WTC11 (cell line): Measurements from ENCODE around the gene SH3BGRL3. TPM values are rescaled to one million over a fixed set of nuclear protein-coding genes. Genes with fewer than 3 reads are reported as not detected.

Source experiments
- ATAC-seq: fragments of 200-7000 bp; cut with Tn5 transposase; 2 replicates; pipeline ENCODE4 v1.10.0; 2021; ENCODE audit warnings: mild to moderate bottlenecking, moderate library complexity
- CTCF ChIA-PET: fragments of 300-600 bp; sonication (Branson Sonifier 250); formaldehyde crosslinking; loops from one replicate; lab custom pipeline; 2021; ENCODE audit warnings: antibody characterized with exemption; lab: Charles Lee
- POLR2A ChIA-PET: fragments of 350-600 bp; sonication (Branson Sonifier 250); formaldehyde crosslinking; loops from one replicate; lab custom pipeline; 2021; ENCODE audit warnings: antibody characterized with exemption; lab: Charles Lee
- DNase-seq: peaks from one replicate; pipeline ENCODE4 v3.0.0; 2021; ENCODE audit warnings: low spot score
- H3K27ac Mint-ChIP-seq: 2 replicates; pipeline ENCODE4 v1.8.0; 2021; ENCODE audit warnings: mixed read lengths
- H3K27me3 Mint-ChIP-seq: 2 replicates; pipeline ENCODE4 v1.8.0; 2021; ENCODE audit warnings: low read depth, mild to moderate bottlenecking, moderate library complexity, mixed read lengths
- H3K36me3 Mint-ChIP-seq: 2 replicates; pipeline ENCODE4 v1.8.0; 2021; ENCODE audit warnings: mixed read lengths
- H3K4me1 Mint-ChIP-seq: 2 replicates; pipeline ENCODE4 v1.8.0; 2022; ENCODE audit warnings: mixed read lengths
- H3K4me3 Mint-ChIP-seq: 2 replicates; pipeline ENCODE4 v1.8.0; 2021; ENCODE audit warnings: mild to moderate bottlenecking, moderate library complexity, mixed read lengths
- H3K9me3 Mint-ChIP-seq: 2 replicates; pipeline ENCODE4 v1.8.0; 2021; ENCODE audit warnings: mixed read lengths
- ARID4B ChIP-seq: sonication (generic); formaldehyde crosslinking; IDR thresholded peaks from 2 replicates; pipeline ENCODE4 v1.8.0; 2023; ENCODE audit warnings: missing genetic modification reagents, mild to moderate bottlenecking, borderline replicate concordance
- ATF1 ChIP-seq: sonication (generic); formaldehyde crosslinking; IDR thresholded peaks from 2 replicates; pipeline ENCODE4 v1.8.1; 2023; ENCODE audit warnings: mild to moderate bottlenecking, moderate library complexity, missing genetic modification reagents
- ATF3 ChIP-seq: sonication (generic); formaldehyde crosslinking; conservative IDR thresholded peaks from 2 replicates; pipeline ENCODE4 v1.8.1; 2022; ENCODE audit warnings: mild to moderate bottlenecking, missing genetic modification reagents
- ATF6 ChIP-seq: sonication (generic); formaldehyde crosslinking; IDR thresholded peaks from 2 replicates; pipeline ENCODE4 v1.8.1; 2023; ENCODE audit warnings: mild to moderate bottlenecking, missing genetic modification reagents
- CREB1 ChIP-seq: sonication (generic); formaldehyde crosslinking; IDR thresholded peaks from 2 replicates; pipeline ENCODE4 v1.8.0; 2023; ENCODE audit warnings: mild to moderate bottlenecking, missing genetic modification reagents
- CTCF ChIP-seq: fragments of 200-600 bp; IDR thresholded peaks from 2 replicates; pipeline ENCODE4 v1.8.0; 2022; ENCODE audit warnings: antibody characterized with exemption
- E2F5 ChIP-seq: sonication (generic); formaldehyde crosslinking; IDR thresholded peaks from 2 replicates; pipeline ENCODE4 v1.8.1; 2022; ENCODE audit warnings: mild to moderate bottlenecking, moderate library complexity, missing genetic modification reagents
- ELF4 ChIP-seq: sonication (generic); formaldehyde crosslinking; IDR thresholded peaks from 2 replicates; pipeline ENCODE4 v1.8.1; 2022; ENCODE audit warnings: low read depth, mild to moderate bottlenecking, moderate library complexity, missing genetic modification reagents
- FOXK1 ChIP-seq: sonication (generic); formaldehyde crosslinking; IDR thresholded peaks from 2 replicates; pipeline ENCODE4 v1.8.0; 2022; ENCODE audit warnings: mild to moderate bottlenecking, moderate library complexity, missing genetic modification reagents
- GABPB1 ChIP-seq: sonication (generic); formaldehyde crosslinking; IDR thresholded peaks from 2 replicates; pipeline ENCODE4 v1.8.1; 2023; ENCODE audit warnings: mild to moderate bottlenecking, missing genetic modification reagents
- GTF2I ChIP-seq: fragments of 250-450 bp; sonication (Bioruptor Pico); conservative IDR thresholded peaks from 2 replicates; pipeline ENCODE4 v1.4.0; 2021; ENCODE audit warnings: mild to moderate bottlenecking
- HMGXB4 ChIP-seq: sonication (generic); formaldehyde crosslinking; IDR thresholded peaks from 2 replicates; pipeline ENCODE4 v1.8.1; 2023; ENCODE audit warnings: mild to moderate bottlenecking, moderate library complexity, missing genetic modification reagents
- JAZF1 ChIP-seq: fragments of 250-450 bp; sonication (Bioruptor Pico); IDR thresholded peaks from 2 replicates; pipeline ENCODE4 v1.9.0; 2021; ENCODE audit warnings: moderate library complexity, mild to moderate bottlenecking, inconsistent platforms
- MAX ChIP-seq: sonication (generic); formaldehyde crosslinking; IDR thresholded peaks from 2 replicates; pipeline ENCODE4 v1.8.0; 2022; ENCODE audit warnings: mild to moderate bottlenecking, missing genetic modification reagents
- MYBL2 ChIP-seq: sonication (generic); formaldehyde crosslinking; IDR thresholded peaks from 2 replicates; pipeline ENCODE4 v1.8.1; 2023; ENCODE audit warnings: mild to moderate bottlenecking, moderate library complexity, missing genetic modification reagents
- NFE2L1 ChIP-seq: sonication (generic); formaldehyde crosslinking; IDR thresholded peaks from 2 replicates; pipeline ENCODE4 v1.8.1; 2023; ENCODE audit warnings: missing genetic modification reagents
- NR2C2 ChIP-seq: sonication (generic); formaldehyde crosslinking; IDR thresholded peaks from 2 replicates; pipeline ENCODE4 v1.8.0; 2022; ENCODE audit warnings: mild to moderate bottlenecking, missing genetic modification reagents
- NR3C1 ChIP-seq: sonication (generic); formaldehyde crosslinking; conservative IDR thresholded peaks from 2 replicates; pipeline ENCODE4 v1.8.1; 2023; ENCODE audit warnings: low read depth, mild to moderate bottlenecking, missing genetic modification reagents
- RELA ChIP-seq: sonication (generic); formaldehyde crosslinking; IDR thresholded peaks from 2 replicates; pipeline ENCODE4 v1.8.1; 2022; ENCODE audit warnings: missing genetic modification reagents, mild to moderate bottlenecking, borderline replicate concordance
- SOX15 ChIP-seq: fragments of 250-450 bp; sonication (Bioruptor Pico); IDR thresholded peaks from 2 replicates; pipeline ENCODE4 v1.9.0; 2021; ENCODE audit warnings: mild to moderate bottlenecking
- ZMAT4 ChIP-seq: fragments of 250-450 bp; sonication (Bioruptor Pico); IDR thresholded peaks from 2 replicates; pipeline ENCODE4 v1.9.0; 2021; ENCODE audit warnings: mild to moderate bottlenecking
- ZNF138 ChIP-seq: sonication (generic); formaldehyde crosslinking; conservative IDR thresholded peaks from 2 replicates; pipeline ENCODE4 v1.8.1; 2022; ENCODE audit warnings: mild to moderate bottlenecking, moderate library complexity, missing genetic modification reagents
- ZNF423 ChIP-seq: fragments of 250-450 bp; sonication (Bioruptor Pico); IDR thresholded peaks from 2 replicates; pipeline ENCODE4 v2.1.2; 2022; ENCODE audit warnings: mild to moderate bottlenecking, moderate library complexity
- total RNA-seq: library from RNA; stranded (reverse); gene quantifications from 3 replicates; pipeline ENCODE4 v1.2.3, GENCODE V29; 2021

The SH3BGRL3 gene
- total RNA-seq, 1 experiment from 2014 or later, result 70.8 TPM

- no peak for TF ChIP-seq ARID4B (CRISPR knock-in tag)
- TF ChIP-seq CTCF, result no peak
- TF ChIP-seq ATF1 (CRISPR knock-in tag), result no peak
- TF ChIP-seq JAZF1 (CRISPR knock-in tag), result no peak
- TF ChIP-seq NR2C2 (CRISPR knock-in tag), result no peak
- TF ChIP-seq ELF4 (CRISPR knock-in tag), result no peak
- no peak for TF ChIP-seq ZNF423
Observed at GRCh38 chr1:26263212-26263611, 16.7 kb upstream of the SH3BGRL3 start (continued).

GRCh38 chr1:26265405-26265804 is 14.5 kb upstream of the SH3BGRL3 start:
- CTCF ChIA-PET, result interaction anchor here (1.1 to 1.8 kb wide), 5 partner anchors 10 to 120 kb away, joined by 3 to 7 read pairs (median 4); partner anchors contain the start of gene CATSPER4
- H3K9me3 Mint-ChIP-seq, result peaks cover 14% of the 10 kb centered on the region

More at GRCh38 chr1:26265405-26265804, 14.5 kb upstream of the SH3BGRL3 start:
- Mint-ChIP-seq H3K4me3 (no peak overlapping the region), H3K36me3 (peaks cover 88% of the 10 kb centered on the region), H3K27ac (no peak overlapping the region), H3K27me3 (no peaks in the 10 kb centered on the region), H3K4me1 (no peaks in the 10 kb centered on the region)
- POLR2A ChIA-PET, result no interaction called here
- no peak for DNase-seq
- no peak for ATAC-seq
- TF ChIP-seq CTCF (no peak), NR3C1 (CRISPR knock-in tag) (no peak), ATF6 (CRISPR knock-in tag) (no peak), FOXK1 (CRISPR knock-in tag) (no peak), ZNF138 (no peak), NR2C2 (CRISPR knock-in tag) (no peak), ZNF423 (no peak), RELA (CRISPR knock-in tag) (no peak), HMGXB4 (no peak), CREB1 (CRISPR knock-in tag) (no peak), NFE2L1 (CRISPR knock-in tag) (no peak), ATF3 (no peak), MAX (CRISPR knock-in tag) (no peak), SOX15 (no peak), GABPB1 (CRISPR knock-in tag) (no peak), MYBL2 (CRISPR knock-in tag) (no peak), GTF2I (no peak), E2F5 (CRISPR knock-in tag) (no peak), ZMAT4 (CRISPR knock-in tag) (no peak)
